Measurements from ENCODE around the gene NBPF10.
"Not testable (repeated sequence)": the region's sequence is repeated elsewhere in the genome, so short reads cannot be mapped to it uniquely, and the experiment has no call there.

DNA sequence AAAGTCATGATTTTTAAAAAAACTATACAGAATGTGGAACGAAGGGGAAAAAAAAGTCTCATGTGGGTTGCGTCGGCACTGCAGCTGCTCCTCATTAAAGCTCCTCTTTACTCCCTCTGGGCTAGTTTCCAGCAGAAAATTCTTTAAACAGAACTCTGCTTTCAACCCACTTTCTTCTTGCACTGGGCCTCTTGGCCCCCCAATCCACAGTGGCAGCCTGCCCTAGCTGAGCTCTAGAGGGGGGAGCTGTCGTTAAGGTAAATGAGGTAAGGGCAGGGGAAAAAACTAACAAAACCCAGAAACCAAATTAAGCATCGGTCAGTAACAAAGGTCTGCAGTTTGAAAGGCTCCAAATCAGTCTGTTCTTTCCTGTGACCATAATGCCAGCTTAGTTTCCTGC lies 29.9 kb upstream of the NBPF10 start:
- TF ChIP-seq, protein P1, sequence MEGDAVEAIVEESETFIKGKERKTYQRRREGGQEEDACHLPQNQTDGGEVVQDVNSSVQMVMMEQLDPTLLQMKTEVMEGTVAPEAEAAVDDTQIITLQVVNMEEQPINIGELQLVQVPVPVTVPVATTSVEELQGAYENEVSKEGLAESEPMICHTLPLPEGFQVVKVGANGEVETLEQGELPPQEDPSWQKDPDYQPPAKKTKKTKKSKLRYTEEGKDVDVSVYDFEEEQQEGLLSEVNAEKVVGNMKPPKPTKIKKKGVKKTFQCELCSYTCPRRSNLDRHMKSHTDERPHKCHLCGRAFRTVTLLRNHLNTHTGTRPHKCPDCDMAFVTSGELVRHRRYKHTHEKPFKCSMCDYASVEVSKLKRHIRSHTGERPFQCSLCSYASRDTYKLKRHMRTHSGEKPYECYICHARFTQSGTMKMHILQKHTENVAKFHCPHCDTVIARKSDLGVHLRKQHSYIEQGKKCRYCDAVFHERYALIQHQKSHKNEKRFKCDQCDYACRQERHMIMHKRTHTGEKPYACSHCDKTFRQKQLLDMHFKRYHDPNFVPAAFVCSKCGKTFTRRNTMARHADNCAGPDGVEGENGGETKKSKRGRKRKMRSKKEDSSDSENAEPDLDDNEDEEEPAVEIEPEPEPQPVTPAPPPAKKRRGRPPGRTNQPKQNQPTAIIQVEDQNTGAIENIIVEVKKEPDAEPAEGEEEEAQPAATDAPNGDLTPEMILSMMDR (IDR thresholded peaks at IDR 0.05 in 2 of 3, conservative IDR thresholded peaks at IDR 0.05 in 1 of 3; ENCODE audit: borderline replicate concordance in 1 of 3, insufficient read depth in 1 of 3, low read depth in 2 of 3, low read length in 2 of 3), result not testable (repeated sequence)
- TF ChIP-seq, protein P2, sequence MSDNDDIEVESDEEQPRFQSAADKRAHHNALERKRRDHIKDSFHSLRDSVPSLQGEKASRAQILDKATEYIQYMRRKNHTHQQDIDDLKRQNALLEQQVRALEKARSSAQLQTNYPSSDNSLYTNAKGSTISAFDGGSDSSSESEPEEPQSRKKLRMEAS (IDR thresholded peaks at IDR 0.05), result not testable (repeated sequence)
- not testable (repeated sequence) for TF ChIP-seq EGR1 (IDR thresholded peaks at IDR 0.05; ENCODE audit: low read depth); EZH2phosphoT487 (IDR thresholded peaks at IDR 0.05; ENCODE audit: borderline replicate concordance); POLR2AphosphoS5 (IDR thresholded peaks at IDR 0.05; ENCODE audit: low read depth, low read length); EZH2 (IDR thresholded peaks at IDR 0.05); SRF (IDR thresholded peaks at IDR 0.05; ENCODE audit: low read depth)
